Measurements from ENCODE around the gene SLC41A3.

The SLC41A3 gene

DNA sequence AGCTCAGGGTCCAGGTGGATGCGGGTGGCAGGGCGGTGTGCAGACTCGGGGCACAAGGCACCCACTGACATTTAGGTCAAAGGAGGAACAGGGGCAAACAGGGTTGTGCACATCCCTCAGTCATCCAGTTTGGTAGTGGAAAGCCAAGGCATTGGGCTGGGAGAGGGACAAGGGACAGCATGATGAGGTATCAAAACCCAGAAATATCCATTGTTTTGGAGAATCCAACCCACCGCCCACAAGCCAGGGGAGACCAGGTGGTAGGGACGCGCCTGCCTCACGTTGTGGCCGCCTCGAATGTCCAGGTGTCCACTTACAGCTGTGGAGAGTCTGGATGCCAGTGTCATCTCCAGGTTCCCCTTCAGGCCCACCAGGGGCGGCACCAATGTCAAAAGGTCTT lies 33.3 kb downstream of the SLC41A3 start:
- no peaks in the 10 kb centered on the region for H3K79me2 ChIP-seq (ENCODE audit: insufficient read depth, low read length)
- H3K9me2 ChIP-seq (replicated peaks; ENCODE audit: low read depth, low read length) = no peaks in the 10 kb centered on the region
- H2AFZ ChIP-seq (ENCODE audit: low read length) = no peak overlapping the region
- no peaks in the 10 kb centered on the region for H3K9me3 ChIP-seq (ENCODE audit: insufficient read depth, low read depth, low read length)
- 0 out of 2 replicates have a peak, but pooled peaks cover 3% of the 10 kb centered on the region for H3K36me3 ChIP-seq (ENCODE audit: insufficient read depth, low read length)
- no peaks in the 10 kb centered on the region for H3K27me3 ChIP-seq (ENCODE audit: insufficient read depth, low read length, poor library complexity, severe bottlenecking)
- H4K20me1 ChIP-seq (ENCODE audit: insufficient read depth, low read length, poor library complexity, severe bottlenecking) = no peaks in the 10 kb centered on the region
- no peaks in the 10 kb centered on the region for H3F3A ChIP-seq (ENCODE audit: low read depth)
- H3K4me1 ChIP-seq (ENCODE audit: insufficient read depth, low read length, poor library complexity, severe bottlenecking) = peaks cover 22% of the 10 kb centered on the region
- no peak overlapping the region for H3K9ac ChIP-seq (ENCODE audit: low read depth, low read length, poor library complexity, severe bottlenecking)
- no peak overlapping the region for H3K4me3 ChIP-seq (ENCODE audit: low read length, poor library complexity, severe bottlenecking)
- H3K4me2 ChIP-seq (ENCODE audit: low read depth, low read length, poor library complexity, severe bottlenecking) = no peak overlapping the region
- TF ChIP-seq, protein P1, sequence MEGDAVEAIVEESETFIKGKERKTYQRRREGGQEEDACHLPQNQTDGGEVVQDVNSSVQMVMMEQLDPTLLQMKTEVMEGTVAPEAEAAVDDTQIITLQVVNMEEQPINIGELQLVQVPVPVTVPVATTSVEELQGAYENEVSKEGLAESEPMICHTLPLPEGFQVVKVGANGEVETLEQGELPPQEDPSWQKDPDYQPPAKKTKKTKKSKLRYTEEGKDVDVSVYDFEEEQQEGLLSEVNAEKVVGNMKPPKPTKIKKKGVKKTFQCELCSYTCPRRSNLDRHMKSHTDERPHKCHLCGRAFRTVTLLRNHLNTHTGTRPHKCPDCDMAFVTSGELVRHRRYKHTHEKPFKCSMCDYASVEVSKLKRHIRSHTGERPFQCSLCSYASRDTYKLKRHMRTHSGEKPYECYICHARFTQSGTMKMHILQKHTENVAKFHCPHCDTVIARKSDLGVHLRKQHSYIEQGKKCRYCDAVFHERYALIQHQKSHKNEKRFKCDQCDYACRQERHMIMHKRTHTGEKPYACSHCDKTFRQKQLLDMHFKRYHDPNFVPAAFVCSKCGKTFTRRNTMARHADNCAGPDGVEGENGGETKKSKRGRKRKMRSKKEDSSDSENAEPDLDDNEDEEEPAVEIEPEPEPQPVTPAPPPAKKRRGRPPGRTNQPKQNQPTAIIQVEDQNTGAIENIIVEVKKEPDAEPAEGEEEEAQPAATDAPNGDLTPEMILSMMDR (conservative IDR thresholded peaks at IDR 0.05; ENCODE audit: low read length) = no peak
- no peak for TF ChIP-seq EZH2phosphoT487 (IDR thresholded peaks at IDR 0.05; ENCODE audit: borderline replicate concordance)

DNA sequence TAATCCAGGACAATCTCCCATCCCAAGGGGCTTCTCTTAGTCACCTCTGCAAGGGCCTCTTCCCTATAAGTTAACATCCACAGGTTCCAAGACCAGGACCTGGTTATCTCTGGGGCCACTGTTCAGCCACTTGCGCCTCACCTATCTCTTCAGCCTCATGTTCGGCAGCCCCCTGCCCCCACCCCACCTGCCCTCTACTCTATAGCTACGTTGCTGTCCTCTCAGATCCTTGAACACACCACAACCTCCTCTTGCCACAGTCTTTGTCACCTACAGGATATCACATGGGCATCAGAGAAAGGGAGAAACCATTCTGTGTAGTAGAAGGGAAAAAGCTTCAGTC lies 33.9 kb downstream of the SLC41A3 start:
- Histone ChIP-seq H3K27me3 (ENCODE audit: insufficient read depth, low read length, poor library complexity, severe bottlenecking) (no peaks in the 10 kb centered on the region), H3K4me3 (ENCODE audit: low read length, poor library complexity, severe bottlenecking) (no peak overlapping the region), H3K9me2 (replicated peaks; ENCODE audit: low read depth, low read length) (no peaks in the 10 kb centered on the region), H3K9ac (ENCODE audit: low read depth, low read length, poor library complexity, severe bottlenecking) (no peak overlapping the region), H3K4me2 (ENCODE audit: low read depth, low read length, poor library complexity, severe bottlenecking) (no peak overlapping the region), H3K4me1 (ENCODE audit: insufficient read depth, low read length, poor library complexity, severe bottlenecking) (peaks cover 22% of the 10 kb centered on the region), H3K9me3 (ENCODE audit: insufficient read depth, low read depth, low read length) (no peaks in the 10 kb centered on the region), H3F3A (ENCODE audit: low read depth) (no peaks in the 10 kb centered on the region), H3K79me2 (ENCODE audit: insufficient read depth, low read length) (no peaks in the 10 kb centered on the region), H4K20me1 (ENCODE audit: insufficient read depth, low read length, poor library complexity, severe bottlenecking) (no peaks in the 10 kb centered on the region), H2AFZ (ENCODE audit: low read length) (no peak overlapping the region), H3K36me3 (ENCODE audit: insufficient read depth, low read length) (0 out of 2 replicates have a peak, but pooled peaks cover 3% of the 10 kb centered on the region)
- TF ChIP-seq EZH2phosphoT487 (IDR thresholded peaks at IDR 0.05; ENCODE audit: borderline replicate concordance) = no peak
- TF ChIP-seq, protein P1 (conservative IDR thresholded peaks at IDR 0.05; ENCODE audit: low read length) = no peak

DNA sequence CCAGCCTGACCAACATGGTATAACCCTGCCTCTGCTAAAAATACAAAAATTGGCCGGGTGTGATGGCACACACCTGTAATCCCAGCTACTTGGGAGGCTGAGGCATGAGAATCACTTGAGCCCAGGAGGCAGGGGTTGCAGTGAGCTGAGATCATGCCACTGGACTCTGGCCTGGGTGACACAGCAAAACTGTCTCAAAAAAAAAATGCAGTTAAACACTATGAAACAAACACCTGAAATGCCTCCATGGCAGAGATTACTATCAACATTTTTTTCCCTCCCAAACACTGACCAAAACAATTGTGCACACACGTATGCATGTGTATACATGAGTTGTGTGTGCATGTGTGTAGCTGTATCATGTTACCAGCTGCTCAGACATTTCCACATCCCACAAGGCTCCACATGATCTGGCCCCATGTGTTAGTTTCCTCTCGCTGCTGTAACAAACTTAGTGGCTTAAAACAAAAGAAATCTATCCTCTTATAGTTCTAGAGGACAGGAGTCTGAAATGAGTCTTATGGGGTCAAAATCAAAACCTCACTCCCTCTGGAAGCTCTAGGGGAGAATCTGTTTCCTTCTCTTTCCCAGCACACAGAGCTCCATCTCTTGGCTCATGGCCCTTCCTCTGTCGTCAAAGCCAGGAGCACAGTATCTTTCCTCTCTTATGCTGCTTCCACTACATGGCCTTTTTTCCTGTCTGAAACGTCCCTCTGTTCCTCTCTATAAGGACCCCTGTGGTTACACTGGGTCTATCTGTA lies 34.5 kb downstream of the SLC41A3 start:
- H3K79me2 ChIP-seq (ENCODE audit: insufficient read depth, low read length) = no peaks in the 10 kb centered on the region

More for the DNA sequence above, 34.5 kb downstream of the SLC41A3 start:
- H3F3A ChIP-seq (ENCODE audit: low read depth) = no peaks in the 10 kb centered on the region
- H3K36me3 ChIP-seq (ENCODE audit: insufficient read depth, low read length) = 0 out of 2 replicates have a peak, but pooled peaks cover 3% of the 10 kb centered on the region
- no peak for TF ChIP-seq EZH2phosphoT487 (IDR thresholded peaks at IDR 0.05; ENCODE audit: borderline replicate concordance)
- TF ChIP-seq, protein P1 (conservative IDR thresholded peaks at IDR 0.05; ENCODE audit: low read length) = no peak
- no peak overlapping the region for H3K4me3 ChIP-seq (ENCODE audit: low read length, poor library complexity, severe bottlenecking)
- no peaks in the 10 kb centered on the region for H3K9me3 ChIP-seq (ENCODE audit: insufficient read depth, low read depth, low read length)
- no peak overlapping the region for H2AFZ ChIP-seq (ENCODE audit: low read length)
- H3K27me3 ChIP-seq (ENCODE audit: insufficient read depth, low read length, poor library complexity, severe bottlenecking) = no peaks in the 10 kb centered on the region
- H4K20me1 ChIP-seq (ENCODE audit: insufficient read depth, low read length, poor library complexity, severe bottlenecking) = no peaks in the 10 kb centered on the region
- H3K4me1 ChIP-seq (ENCODE audit: insufficient read depth, low read length, poor library complexity, severe bottlenecking) = peaks cover 22% of the 10 kb centered on the region
- no peak overlapping the region for H3K9ac ChIP-seq (ENCODE audit: low read depth, low read length, poor library complexity, severe bottlenecking)
- no peak overlapping the region for H3K4me2 ChIP-seq (ENCODE audit: low read depth, low read length, poor library complexity, severe bottlenecking)
- H3K9me2 ChIP-seq (replicated peaks; ENCODE audit: low read depth, low read length) = no peaks in the 10 kb centered on the region

Data from Loucy (cell line).